Measurements from ENCODE around the gene FAM76B.

Gene FAM76B

GRCh38 chr11:95792200-95792599 is 2.6 kb upstream of the FAM76B start:
- no peak for DNase-seq (ENCODE audit: low read depth)

- DNase-seq (ENCODE audit: low read depth): no peak
Measured at GRCh38 chr11:95791709-95792033, 2.1 kb upstream of the FAM76B start.

GRCh38 chr11:95790933-95791708 is 1.5 kb upstream of the FAM76B start:
- DNase-seq (ENCODE audit: low read depth): peak; percentile 25

GRCh38 chr11:95790123-95790932 is 746 bp upstream of the FAM76B start, which contains the start of gene CEP57:
TSS of gene CEP57 (plus strand) at chr11:95790498. CDS start at chr11:95790699, 201 bp downstream.
- peak; percentile 90 for DNase-seq (ENCODE audit: low read depth)

GRCh38 chr11:95788921-95789505 is 569 bp downstream of the FAM76B start:
- peak; percentile 21 for DNase-seq (ENCODE audit: low read depth)

GRCh38 chr11:95780544-95780943 is 9.0 kb downstream of the FAM76B start:
- DNase-seq (ENCODE audit: low read depth): no peak

GRCh38 chr11:95778699-95779098 is 10.9 kb downstream of the FAM76B start:
- no peak for DNase-seq (ENCODE audit: low read depth)

- DNase-seq (ENCODE audit: low read depth): no peak
Measured at GRCh38 chr11:95776859-95777258, 12.7 kb downstream of the FAM76B start.

GRCh38 chr11:95768521-95768920 is 21.1 kb downstream of the FAM76B start:
- DNase-seq (ENCODE audit: low read depth): no peak

GRCh38 chr11:95767498-95767897 is 22.1 kb downstream of the FAM76B start:
- DNase-seq (ENCODE audit: low read depth): no peak

- no peak for DNase-seq (ENCODE audit: low read depth)
Measured at GRCh38 chr11:95766701-95767100, 22.9 kb downstream of the FAM76B start.

GRCh38 chr11:95764267-95764898 is 25.2 kb downstream of the FAM76B start:
- DNase-seq (ENCODE audit: low read depth): no peak

GRCh38 chr11:95762534-95762933 is 27.0 kb downstream of the FAM76B start:
- no peak for DNase-seq (ENCODE audit: low read depth)

- DNase-seq (ENCODE audit: low read depth): no peak
Measured at GRCh38 chr11:95760941-95761340, 28.6 kb downstream of the FAM76B start.

- DNase-seq (ENCODE audit: low read depth): no peak
Measured at GRCh38 chr11:95751515-95751914, 38.1 kb downstream of the FAM76B start.

GRCh38 chr11:95750101-95750500 is 39.5 kb downstream of the FAM76B start:
- DNase-seq (ENCODE audit: low read depth): no peak

- DNase-seq (ENCODE audit: low read depth): no peak
Measured at GRCh38 chr11:95739108-95739938, 50.3 kb downstream of the FAM76B start.

- DNase-seq (ENCODE audit: low read depth): no peak
Measured at GRCh38 chr11:95736809-95737208, 52.8 kb downstream of the FAM76B start.

GRCh38 chr11:95736355-95736754 is 53.2 kb downstream of the FAM76B start:
- no peak for DNase-seq (ENCODE audit: low read depth)

- DNase-seq (ENCODE audit: low read depth): no peak
Measured at GRCh38 chr11:95734009-95734572, 55.5 kb downstream of the FAM76B start.

GRCh38 chr11:95732930-95733602 is 56.5 kb downstream of the FAM76B start:
- no peak for DNase-seq (ENCODE audit: low read depth)
